Left colon (tissue), 2 donors: ENCODE data around the gene MRM2. TPM values are rescaled to one million over a fixed set of nuclear protein-coding genes. Genes with fewer than 3 reads are reported as not detected.
A peak's percentile ranks its signal among the peaks of the same experiment; 100 is the strongest.

ENCODE experiments used
- ATAC-seq: fragments of 200-7000 bp; cut with Tn5 transposase; one replicate; pipeline ENCODE4 v1.9.1; 2020; ENCODE audit warnings: mild to moderate bottlenecking, moderate library complexity
- DNase-seq, 2 donors: peaks; one replicate each; pipeline ENCODE4 v3.0.0-alpha.2; 2020
- intact Hi-C, 2 donors: fragments of 100-400 bp; cut with DNase I in 1 of 2; cut with micrococcal nuclease in 1 of 2; formaldehyde crosslinking; loops; one replicate each; pipeline versions ENCODE4 v1.11.2 to v1.14.0; 2022; cut with DNase I, micrococcal nuclease
- long read RNA-seq: library from polyadenylated mRNA; unstranded; transcript quantifications from one replicate; pipeline ENCODE4 v2.0.0, GENCODE V29; 2021
- total RNA-seq, 2 donors: library from RNA; stranded (reverse); fragmentation: NEBNext Ultra II Directional; extraction: Animal tissue kit (Norgen Biotek cat#: 25700); gene quantifications; one replicate each; pipeline ENCODE4 v1.2.1, GENCODE V29; 2021
- donor health status: DM: no; HTN: no; CAD: no.
- donor health status: DM: yes; HTN: yes; CAD: no.

The MRM2 gene
- total RNA-seq = 10 to 100 TPM; 15.0 to 15.6 TPM
- long read RNA-seq, transcript MRM2-201 (3 exons, 1,601 nt) = major isoform, 19 of 36 reads
- long read RNA-seq, partial matches to known transcripts = 3 of 36 reads
- long read RNA-seq, other reads (novel, unspliced or antisense) = 8 of 36 reads

DNA sequence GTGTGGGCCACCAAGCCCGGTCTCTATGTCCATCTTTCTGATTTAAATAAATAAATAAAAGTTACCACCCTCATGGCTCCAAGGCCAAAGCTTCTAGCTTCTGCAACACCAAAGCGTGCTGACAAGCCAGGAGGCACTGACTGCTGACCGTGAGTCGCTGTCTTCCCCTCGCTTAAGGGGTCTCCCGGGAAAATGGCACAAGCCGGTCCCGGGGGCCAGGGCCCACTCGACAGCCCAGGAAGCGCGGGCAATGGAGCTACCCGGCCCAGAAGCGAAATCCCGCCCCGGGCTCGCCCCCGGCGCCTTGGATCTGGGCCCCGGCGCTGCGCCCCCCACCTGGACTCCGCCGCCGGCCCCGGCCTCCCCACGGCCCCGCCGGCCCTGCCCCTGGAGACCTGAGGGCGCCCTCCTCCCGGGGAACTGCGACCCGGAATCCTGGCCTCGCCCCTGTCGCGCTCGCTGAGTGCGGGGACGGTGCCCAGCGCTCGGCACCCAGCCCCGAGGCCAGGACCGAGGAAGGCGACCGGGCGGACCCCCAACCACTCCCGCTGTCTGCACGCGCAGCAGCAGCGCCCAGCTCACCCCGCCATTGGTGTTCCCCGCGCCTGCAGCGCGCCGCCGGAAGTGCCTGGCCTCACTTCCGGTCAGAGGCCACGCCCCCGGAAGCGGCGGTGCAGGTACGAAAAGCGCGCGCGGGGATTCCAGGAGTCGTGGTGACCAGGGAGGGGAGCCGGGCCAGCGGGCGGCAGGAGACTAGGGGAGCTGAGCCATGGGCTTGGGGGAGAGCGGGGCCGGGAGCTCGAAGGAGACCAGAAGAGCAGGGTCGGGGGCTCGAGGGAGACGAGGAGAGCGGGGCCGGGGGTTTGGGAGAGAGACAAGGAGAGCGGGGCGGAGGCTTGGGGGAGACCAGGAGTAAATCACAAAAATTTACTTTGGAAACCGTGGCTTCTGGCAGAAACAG is at the start of gene MRM2, which contains the start of gene NUDT1:
TSS of gene MRM2 (minus strand) at position 626 of the 961 bp plus-strand sequence. CDS start at position 590, 36 bp downstream.
TSS of gene NUDT1 (plus strand) at position 647 of the 961 bp plus-strand sequence. CDS start 2,349 bp downstream, outside the sequence.
- ATAC-seq = peak; percentile 96
- peak; percentile 77 to 91 for DNase-seq
- intact Hi-C loops = no loop called here

DNA sequence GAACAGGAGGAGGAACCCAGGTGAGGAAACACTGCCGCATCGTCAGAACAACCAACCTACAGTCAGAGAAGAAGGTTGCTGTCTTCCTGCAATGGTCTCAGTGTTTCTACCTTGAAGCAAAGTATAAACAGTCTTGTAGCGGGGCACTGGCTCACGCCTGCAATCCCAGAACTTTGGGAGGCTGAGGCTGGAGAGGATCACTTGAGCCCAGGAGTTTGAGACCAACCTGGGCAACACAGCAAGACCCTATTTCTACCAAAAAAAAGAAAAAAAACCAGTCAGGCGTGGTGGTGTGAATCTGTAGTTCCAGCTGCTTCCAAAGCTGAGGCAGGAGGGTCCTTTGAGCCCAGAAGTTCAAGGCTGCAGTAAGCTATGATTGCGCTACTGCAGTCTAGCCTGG is 48.9 kb upstream of the MRM2 start:
- ATAC-seq (no peak), DNase-seq (no peak)
- intact Hi-C loops = no loop called here

DNA sequence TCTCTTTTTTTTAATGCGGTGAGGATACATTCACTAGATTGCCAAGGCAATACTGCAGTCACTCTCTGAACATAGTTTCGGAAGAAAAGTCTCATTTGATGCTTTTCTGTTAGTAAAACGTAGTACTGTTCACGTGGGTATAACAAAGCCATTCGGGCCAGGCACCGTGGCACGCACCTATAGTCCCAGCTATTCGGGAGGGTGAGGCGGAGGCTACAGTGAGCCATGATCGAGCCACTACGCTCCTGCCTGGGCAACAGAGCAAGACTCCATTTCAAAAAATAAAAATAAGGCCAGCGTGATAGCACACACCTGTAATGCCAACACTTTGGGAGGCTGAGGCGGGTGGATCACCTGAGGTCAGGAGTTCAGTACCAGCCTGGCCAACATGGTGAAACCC is 47.6 kb upstream of the MRM2 start:
- intact Hi-C loops = no loop called here
- ATAC-seq (no peak), DNase-seq (no peak)

DNA sequence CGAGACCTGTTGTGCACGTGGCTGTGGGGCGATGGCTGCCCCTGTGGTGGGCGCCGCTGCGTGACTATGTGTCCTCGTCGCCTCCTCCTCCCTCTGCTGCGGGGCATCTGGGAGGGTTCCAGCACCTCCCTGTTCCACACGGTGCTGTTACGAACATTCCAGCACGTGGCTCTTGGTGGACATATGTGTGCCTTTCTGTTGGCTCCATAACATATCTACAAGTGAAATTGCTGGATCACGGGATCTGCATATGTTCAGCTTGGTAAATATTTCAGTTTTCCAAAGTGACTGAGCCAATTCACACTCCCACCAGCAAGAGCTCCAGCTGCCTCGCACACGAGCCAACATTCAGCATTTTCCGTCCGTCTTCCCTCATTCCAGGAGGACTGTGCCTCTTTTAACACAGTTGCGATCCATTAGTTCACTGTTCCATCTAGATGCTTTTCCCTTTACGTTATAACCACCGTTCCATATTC is 47.1 kb upstream of the MRM2 start:
- no peak for DNase-seq
- intact Hi-C loops = no loop called here
- ATAC-seq = no peak

DNA sequence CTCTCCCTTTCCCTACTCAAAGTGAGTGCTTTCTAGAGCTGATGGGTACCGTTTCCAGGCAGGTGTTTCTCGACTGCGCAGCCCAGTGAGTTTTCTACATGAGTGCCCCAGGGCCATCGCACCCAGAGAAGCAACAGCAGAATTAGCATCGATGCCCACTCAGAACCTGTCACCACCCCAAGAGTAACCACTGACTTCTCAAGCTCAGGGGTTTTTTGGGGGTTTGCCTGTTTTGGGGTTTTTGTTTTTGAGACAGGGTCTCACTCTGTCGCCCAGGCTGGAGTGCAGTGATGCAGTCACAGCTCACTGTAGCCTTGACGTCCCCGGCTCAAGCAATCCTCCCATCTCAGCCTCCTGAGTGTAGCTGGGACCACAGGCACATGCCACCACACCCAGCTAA is 46.5 kb upstream of the MRM2 start:
- intact Hi-C loops = no loop called here
- no peak for DNase-seq
- no peak for ATAC-seq

DNA sequence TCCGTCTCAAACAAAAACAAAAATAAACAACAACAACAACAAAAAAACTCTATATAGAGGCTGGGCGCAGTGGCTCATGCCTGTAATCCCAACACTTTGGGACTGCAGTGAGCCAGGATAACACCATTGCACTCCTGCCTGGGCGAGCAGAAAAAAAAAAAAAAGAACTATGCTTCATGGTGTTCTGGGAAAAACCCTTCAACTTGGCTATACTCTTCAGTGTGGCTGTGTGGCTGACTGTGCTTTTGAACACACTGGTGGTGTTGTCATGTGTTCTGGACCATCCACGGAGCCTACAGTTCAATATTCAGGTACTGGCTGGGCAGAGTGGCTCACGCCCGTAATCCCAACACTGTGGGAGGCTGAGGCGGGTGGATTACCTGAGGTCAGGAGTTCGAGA is 45.7 kb upstream of the MRM2 start:
- ATAC-seq (no peak), DNase-seq (no peak)
- intact Hi-C loops = no loop called here

DNA sequence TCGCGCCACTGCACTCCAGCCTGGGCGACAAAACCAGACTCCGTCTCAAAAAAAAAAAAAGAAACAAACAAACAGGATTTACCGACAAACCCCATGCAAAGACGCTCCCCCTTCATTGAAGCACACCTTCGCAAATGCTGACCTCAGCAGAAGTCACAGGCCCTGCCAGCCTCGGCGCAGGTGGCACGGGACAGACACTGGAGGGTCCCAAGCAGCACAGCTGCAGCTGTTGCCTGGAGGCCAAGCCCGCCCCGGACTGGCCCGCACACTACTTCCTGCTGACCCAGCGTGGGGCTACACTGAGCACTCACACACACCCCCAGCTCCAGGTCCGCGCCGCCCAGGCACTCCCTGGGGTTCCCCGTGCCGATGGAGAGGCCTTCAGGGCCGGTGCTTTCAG is 41.1 kb upstream of the MRM2 start:
- intact Hi-C loops = no loop called here
- DNase-seq (no peak), ATAC-seq (no peak)

DNA sequence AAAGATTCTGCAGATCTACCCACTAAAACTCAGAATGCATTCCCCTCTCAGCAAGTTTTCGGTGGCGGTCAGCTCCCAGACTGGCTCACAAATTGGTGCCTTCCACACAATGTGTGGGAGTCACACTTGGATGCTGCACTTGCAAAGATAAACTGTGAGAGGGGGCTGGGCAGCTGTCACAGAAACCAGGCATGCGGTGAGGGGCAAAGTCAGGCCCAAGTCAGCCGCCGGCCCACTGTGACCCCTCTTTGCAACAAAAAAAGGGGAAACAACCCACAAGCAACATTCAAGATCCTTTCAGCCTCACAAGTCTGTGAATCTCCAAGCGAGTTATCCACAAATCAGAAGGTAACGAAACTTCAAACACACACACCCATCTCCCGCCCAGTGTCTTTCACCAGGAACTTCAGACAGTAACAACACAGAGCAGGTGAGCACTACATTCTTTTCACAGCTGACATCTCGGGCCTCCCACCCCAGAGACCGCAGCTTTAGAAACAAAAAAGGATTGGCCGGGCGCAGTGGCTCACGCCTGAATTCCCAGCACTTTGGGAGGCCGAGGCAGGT is 40.3 kb upstream of the MRM2 start:
- DNase-seq (no peak), ATAC-seq (no peak)
- intact Hi-C loops = no loop called here

DNA sequence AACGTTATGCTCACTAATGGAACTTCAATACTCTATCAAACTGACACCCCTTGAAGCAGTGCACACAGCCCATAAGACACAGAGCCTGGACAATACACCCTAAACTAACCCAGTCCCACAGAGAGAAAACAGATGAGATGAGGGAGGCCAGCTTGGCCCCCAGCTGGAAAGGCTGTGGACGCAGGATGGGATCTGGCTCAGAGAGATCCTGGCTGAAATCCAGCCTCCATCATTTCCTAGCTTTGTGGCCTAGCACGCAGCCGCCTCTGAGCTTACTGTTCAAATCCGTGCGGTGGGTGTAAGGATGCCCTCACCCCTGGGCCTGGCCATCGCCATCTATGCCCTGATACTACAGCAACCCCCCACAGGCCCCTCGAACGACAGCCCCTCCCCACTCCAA is 39.5 kb upstream of the MRM2 start:
- intact Hi-C loops = no loop called here
- ATAC-seq = no peak

DNA sequence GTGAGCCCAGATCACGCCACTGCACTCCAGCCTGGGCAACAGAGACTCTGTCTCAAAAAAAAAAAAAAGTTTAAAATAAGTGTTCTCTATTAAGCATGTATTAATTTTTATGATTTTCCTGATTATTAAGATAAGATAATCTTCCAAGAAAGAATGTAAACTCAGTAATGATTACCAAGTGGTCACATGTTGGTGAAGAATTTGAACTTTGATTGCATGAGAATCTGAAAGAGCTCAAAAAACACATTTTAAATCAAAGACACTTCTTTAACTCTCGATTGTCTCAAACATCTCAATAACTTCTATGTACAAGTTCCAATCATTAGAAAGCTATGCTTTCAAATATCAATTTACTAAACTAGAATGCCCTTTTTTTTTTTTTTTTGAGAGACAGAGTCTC is 38.4 kb upstream of the MRM2 start:
- no peak for ATAC-seq
- DNase-seq = no peak
- intact Hi-C loops = no loop called here

More for the DNA sequence above, 39.5 kb upstream of the MRM2 start:
- no peak for DNase-seq

DNA sequence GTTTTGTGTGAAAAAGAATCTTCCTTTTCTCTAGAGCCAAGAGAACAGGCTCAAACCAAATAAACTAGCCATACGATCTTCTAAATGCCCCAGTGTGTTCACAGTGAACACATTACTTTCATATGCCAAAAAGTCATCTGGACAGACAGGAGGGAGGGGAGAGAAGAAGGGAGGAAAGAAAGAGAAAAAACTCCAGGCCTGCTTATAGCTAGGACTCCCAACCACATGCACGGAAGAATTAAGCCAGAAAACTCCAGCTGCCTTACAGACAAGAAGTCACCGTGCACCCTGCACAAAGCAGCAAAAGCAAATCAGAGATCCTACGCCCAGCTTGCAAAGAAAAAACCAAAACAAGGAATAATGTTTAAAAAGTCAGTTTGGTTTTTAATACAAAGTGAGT is 37.9 kb upstream of the MRM2 start:
- DNase-seq (no peak), ATAC-seq (no peak)
- intact Hi-C loops = no loop called here

DNA sequence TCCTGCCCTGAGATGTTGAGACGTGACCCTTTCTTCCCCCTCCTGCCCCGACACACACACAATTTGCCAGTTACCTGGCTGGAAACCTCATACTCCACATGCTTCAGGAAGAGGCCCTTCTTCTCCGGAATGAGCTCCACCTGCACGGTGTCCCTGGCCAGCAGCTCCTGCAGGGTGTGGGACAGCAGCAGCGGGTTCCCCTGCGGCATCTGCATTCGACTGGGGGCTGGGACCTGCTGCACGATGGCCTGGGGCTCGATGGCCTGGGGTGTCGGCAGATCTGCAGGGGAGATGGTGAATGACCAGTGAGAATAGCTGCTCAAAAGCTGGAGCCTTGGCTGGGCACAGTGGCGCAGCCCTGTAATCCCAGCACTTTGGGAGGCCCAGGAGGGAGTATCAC is 36.0 kb upstream of the MRM2 start:
- intact Hi-C loops = no loop called here
- ATAC-seq (no peak), DNase-seq (no peak)

DNA sequence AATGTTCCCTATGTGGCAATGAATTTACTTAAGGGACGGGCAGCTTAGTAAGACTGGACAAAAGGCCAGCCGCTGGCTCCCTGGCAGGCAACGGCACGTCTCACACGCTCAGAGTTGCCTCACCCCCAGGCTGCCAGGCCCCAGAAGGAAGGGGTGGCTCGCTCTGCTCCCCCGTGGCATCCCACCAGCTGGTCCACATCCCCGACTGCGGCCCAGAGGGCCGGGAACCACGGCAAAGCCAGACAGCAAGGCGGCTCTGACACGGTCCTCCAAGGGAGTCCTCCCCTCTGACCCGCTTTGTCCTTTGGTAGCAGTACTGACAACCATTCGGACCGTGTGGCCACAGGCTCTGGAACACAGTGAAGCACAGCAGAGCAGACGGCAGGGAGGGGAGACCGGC is 34.1 kb upstream of the MRM2 start:
- DNase-seq = no peak
- ATAC-seq = no peak
- intact Hi-C loops = no loop called here

DNA sequence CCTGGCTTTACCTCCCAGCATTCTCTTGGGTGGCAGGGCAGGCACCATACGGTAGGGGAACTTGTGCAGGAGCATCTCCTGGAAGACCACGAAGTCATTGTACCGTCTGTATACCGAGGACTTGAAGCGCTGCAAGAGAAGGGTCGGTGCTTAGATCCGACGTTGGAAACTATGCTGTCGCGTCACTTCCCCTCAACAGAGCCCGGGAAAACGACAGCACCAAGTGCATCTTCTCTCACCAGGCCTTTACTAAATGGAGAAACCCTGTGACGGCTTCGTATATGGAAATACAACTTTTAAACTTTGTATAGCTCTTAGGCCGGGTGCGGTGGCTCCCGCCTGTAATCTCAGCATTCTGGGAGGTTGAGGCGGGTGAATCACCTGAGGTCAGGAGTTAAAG is 33.1 kb upstream of the MRM2 start:
- DNase-seq (no peak), ATAC-seq (no peak)
- intact Hi-C loops = no loop called here

DNA sequence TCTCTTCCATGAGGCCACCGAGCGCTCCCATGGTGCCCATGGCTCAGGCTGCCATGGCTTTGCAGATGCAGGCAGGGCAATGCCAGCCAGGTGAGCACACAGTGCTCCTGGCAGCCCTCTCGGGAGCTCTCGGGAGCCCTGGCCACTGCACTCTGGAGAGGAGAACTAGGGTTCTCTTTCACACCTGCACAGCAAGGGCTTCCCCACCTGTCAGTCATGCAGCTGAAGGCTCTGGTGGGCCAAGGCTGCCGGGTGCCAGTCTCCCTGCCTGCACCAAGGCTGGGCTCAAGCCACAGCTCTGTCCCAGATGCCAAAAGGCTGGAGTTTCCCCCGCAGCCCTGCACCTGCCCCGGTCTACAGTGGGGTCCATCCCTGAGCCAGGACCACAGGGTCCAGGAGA is 32.7 kb upstream of the MRM2 start:
- ATAC-seq (no peak), DNase-seq (no peak)
- intact Hi-C loops = no loop called here

DNA sequence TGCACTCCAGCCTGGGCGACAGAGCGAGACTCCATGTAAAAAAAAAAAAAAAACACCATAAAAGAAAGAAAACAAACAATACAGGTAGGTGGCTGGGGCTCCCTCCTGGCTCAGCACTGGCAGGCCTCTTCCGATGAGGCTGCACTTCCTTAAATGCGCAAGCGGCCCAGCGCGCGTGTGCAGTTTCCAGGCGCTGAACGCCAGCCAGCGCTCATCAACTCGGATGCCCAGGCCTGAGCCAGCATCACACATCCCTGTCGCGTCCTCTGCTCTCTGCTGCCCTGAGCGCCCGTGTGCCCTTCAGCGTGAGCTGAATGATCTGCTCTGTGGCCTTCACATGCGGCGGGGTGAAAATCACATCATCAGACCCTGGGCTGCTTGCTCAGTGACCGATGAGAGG is 31.9 kb upstream of the MRM2 start:
- DNase-seq = no peak
- intact Hi-C loops = no loop called here
- no peak for ATAC-seq

DNA sequence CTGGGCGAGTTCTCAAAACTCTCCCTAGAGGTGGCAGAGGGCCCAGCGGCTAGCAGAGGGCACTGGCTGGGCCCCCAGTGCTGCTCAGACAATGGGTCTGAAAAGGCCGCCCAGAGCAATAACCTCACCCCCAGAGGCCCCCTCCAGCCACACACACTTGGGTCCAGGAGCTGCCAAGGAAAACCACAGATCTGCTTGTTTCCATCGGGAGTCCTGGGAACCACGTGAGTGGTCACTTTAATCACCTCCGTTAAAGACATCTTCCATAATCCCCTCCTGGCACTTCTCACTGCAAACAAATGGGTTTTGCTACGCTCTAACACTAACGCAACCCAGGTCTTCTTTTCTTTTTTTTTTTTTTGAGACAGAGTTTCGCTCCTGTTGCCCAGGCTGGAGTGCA is 30.0 kb upstream of the MRM2 start:
- DNase-seq (no peak), ATAC-seq (no peak)
- intact Hi-C loops = no loop called here

DNA sequence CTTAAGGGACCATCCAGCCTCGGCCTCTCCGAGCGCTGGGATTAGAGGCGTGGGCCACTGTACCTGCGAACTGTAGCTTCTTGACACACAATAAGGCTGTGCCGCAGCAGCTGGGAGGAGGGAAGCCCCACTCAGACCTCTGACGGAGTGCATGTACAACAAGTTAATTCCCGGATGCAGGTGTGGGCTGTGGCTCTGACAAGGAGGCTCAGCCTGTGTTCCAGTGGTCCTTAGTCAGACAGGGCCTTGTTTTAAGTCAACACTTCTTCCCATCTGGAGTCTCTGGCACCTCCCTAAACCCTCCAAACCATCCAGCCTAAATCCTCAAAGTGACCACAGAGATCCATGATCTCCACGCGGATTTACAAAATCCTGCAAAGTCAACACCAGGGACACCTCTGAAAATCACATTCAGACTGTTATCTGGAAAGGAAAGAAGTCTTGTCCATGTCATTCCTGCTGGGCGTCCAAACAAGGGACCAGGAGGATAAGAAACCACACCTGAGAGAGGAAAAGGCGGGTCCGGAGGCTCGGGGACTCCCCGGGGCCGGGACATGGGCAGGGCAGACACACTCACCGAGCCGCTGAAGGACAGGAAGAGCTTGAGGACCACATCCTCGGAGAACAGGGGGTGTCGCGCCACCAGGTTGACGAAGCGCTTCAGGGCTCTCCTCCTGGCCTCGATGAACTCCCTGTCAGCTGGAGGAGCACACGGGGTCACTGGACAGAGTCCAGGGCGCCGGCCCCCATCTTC is 29.4 kb upstream of the MRM2 start:
- no peak for ATAC-seq
- DNase-seq = no peak
- intact Hi-C loops = no loop called here

DNA sequence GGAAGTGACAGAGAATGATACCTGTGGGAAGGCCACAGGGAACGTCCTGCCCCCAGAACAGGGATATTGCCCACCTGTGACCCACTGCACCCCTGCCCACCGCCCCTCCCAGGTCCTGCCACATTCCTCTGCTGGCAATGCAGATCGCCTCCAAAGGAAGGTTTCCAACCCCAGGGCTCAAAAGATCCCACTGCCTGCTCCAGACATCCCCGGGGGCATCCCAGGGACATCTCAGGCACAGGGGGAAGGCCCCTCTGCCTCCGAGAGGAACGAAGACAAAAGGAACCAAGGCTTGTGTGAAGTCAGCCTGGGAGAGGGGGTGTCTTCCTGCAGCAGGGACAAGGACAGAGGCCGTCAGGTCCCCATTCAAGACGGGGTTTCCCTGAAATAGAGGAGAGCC is 28.5 kb upstream of the MRM2 start:
- no peak for ATAC-seq
- no peak for DNase-seq
- intact Hi-C loops = no loop called here
